ENCODE data around the gene R3HDM4.
"Not testable (repeated sequence)": the region's sequence is repeated elsewhere in the genome, so short reads cannot be mapped to it uniquely, and the experiment has no call there.

R3HDM4 gene

GRCh38 chr19:853014-853585 lies 59.9 kb downstream of the R3HDM4 start:
- FAIRE-seq = no peak

GRCh38 chr19:852136-853013 lies 60.6 kb downstream of the R3HDM4 start, which contains the start of gene ELANE:
TSS of gene ELANE (plus strand) at chr19:852303. CDS start at chr19:852329, 26 bp downstream.
- FAIRE-seq = no peak

GRCh38 chr19:850979-851335 lies 62.1 kb downstream of the R3HDM4 start:
- FAIRE-seq = no peak

GRCh38 chr19:850221-850978 lies 62.6 kb downstream of the R3HDM4 start:
- FAIRE-seq = no peak

GRCh38 chr19:849195-849594 lies 63.8 kb downstream of the R3HDM4 start:
- FAIRE-seq = not testable (repeated sequence)

GRCh38 chr19:848386-848921 lies 64.6 kb downstream of the R3HDM4 start:
- no peak for FAIRE-seq

Data from G401.6 (cell line).